HG02759 (cell line): ENCODE results near the gene IRS2.

ENCODE experiments used
- ATAC-seq: cut with Tn5 transposase; IDR thresholded peaks from one replicate; pipeline ENCODE4 v1.9.1; 2021; ENCODE audit warnings: mild to moderate bottlenecking, moderate library complexity; ENCODE audit not compliant: unreplicated experiment

IRS2 gene

GRCh38 chr13:109781384-109782065 is 4.9 kb downstream of the IRS2 start:
- ATAC-seq = no peak

- no peak for ATAC-seq
These were observed 5.5 kb downstream of the IRS2 start for GRCh38 chr13:109780845-109781383.

DNA sequence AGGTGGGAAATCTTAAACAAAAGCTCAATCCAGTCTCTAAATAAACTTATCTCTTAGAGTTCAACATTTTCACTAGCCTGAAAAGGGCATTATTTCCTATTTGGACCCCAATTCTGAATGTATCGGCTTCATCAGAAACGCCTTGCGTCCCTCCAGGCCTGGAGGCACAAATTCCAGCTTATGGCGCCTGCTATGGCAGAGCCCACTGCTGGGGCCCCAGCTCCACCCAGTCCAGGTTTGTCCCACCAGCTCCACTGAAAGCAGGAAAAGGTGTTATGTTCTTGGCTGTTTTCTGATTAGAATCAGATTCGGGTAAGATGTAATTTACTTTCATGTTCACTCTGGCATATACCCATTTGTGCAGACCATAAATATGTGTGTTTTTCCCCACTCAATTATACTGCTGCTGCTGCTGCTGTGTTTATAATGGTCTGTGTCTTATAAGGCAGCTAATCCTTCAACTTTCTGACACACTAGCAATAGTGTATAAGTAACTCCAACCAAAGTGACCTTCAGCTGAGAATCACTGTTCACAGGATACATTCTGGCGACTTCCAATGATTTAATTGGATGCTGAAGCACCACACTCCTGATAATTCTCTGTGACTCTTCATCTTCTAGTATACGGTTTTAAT is 6.4 kb downstream of the IRS2 start:
- ATAC-seq = no peak

DNA sequence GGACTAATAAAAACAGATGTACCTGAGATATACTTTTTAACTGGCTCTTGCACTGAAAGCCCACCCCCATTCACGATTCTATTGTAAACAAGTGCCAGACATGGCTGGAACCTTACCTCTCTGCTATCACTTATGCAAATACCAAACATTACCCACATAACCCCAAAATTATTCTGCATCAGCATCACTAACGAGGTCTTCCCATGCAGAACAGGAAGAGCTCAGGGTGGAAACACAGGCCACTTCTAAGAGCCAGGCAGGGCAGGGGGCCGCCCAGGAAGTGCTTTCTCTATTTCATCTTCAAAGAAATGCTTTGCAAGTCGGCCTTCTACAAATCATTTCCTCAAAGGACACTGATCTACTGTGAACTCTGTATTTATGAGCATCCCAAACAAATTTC is 7.3 kb downstream of the IRS2 start:
- no peak for ATAC-seq

GRCh38 chr13:109778102-109778542 is 8.3 kb downstream of the IRS2 start:
- ATAC-seq = no peak

- no peak for ATAC-seq
These were observed 9.8 kb downstream of the IRS2 start for GRCh38 chr13:109776575-109776974.

- no peak for ATAC-seq
These were observed 12.6 kb downstream of the IRS2 start for GRCh38 chr13:109773786-109774185.

DNA sequence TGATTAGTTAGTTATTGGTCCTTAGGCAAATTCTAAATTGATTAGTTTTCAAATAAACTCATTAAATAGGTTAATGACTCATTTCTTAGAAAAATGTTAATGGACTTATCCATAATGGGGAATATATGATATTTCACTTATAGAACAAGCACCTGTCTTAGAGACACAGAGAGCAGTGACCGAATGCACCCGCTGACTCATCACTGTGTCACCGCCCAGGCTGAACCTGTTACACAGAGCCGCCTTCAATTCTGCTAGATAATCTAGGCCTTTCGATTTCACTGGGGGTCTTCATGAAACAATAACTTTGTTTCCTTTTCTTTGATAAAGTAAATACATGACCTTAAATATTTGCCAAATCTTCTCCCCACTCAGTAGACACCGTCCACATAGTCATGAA is 13.1 kb downstream of the IRS2 start:
- no peak for ATAC-seq

- no peak for ATAC-seq
These were observed 14.5 kb downstream of the IRS2 start for GRCh38 chr13:109771926-109772325.

GRCh38 chr13:109770436-109770835 is 15.9 kb downstream of the IRS2 start:
- no peak for ATAC-seq

GRCh38 chr13:109769921-109770320 is 16.5 kb downstream of the IRS2 start:
- ATAC-seq = no peak

- no peak for ATAC-seq
These were observed 17.1 kb downstream of the IRS2 start for GRCh38 chr13:109769275-109769674.

- ATAC-seq = no peak
These were observed 17.8 kb downstream of the IRS2 start for GRCh38 chr13:109768616-109769015.

- no peak for ATAC-seq
These were observed 18.2 kb downstream of the IRS2 start for GRCh38 chr13:109768176-109768575.

- no peak for ATAC-seq
These were observed 19.4 kb downstream of the IRS2 start for GRCh38 chr13:109767023-109767422.

DNA sequence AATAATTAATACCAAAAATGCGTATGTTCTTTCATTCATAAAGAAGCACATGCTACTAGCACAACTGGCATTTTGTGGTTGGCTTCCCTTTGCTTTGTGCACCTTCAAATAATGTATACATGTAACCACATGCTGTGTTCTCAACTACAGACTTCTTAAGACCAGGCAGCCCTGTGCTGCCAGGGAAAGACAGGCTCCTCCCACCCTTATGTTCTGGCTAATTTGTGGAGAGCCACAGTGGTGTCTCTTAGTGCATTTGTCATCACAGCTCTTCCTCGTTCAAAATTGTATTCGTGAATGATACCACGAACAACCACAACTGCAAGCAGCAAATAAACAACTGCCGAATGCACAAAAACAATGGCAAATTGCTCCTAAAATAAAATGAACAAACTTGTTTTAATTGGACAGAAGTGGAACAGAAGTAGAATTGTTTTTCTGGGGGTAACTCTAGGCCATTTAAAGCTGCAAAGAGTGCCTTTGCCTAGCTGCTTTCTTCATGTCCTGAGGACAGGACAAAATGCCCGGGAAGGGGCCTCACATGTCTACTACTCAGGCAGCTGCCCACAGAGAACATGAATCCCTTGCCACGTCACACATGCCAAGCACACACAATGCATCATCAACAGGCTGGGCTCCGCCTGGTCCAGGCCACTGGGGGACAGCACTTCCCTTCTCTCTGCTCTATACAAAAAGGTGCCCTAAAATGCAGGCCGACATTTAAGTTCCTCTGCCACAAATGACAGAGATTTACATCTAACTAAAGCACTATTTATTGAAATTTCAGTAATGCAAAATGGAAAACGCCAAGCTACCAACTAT is 21.7 kb downstream of the IRS2 start:
- ATAC-seq = no peak

- no peak for ATAC-seq
These were observed 22.3 kb downstream of the IRS2 start for GRCh38 chr13:109764045-109764444.

DNA sequence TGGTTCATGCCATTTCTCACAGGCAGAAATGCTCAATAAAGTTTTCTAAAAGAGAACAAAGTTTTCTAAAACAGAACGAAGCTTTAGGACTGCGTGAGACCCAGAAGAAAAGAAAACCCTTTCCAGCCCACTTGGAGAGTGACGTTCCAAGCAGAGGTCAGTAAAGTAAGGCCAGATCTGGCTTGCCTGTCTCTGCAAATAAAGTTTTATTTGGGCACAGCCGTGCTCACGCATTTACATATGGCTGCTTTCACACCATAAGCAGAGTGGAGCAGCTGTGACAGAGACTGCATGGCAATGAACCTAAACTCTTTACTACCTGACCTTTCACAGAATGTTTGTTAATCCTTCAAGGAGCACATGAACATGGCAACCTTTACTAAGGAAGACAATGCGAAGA is 23.6 kb downstream of the IRS2 start:
- ATAC-seq = no peak

- ATAC-seq = no peak
These were observed 24.7 kb downstream of the IRS2 start for GRCh38 chr13:109761695-109762094.

DNA sequence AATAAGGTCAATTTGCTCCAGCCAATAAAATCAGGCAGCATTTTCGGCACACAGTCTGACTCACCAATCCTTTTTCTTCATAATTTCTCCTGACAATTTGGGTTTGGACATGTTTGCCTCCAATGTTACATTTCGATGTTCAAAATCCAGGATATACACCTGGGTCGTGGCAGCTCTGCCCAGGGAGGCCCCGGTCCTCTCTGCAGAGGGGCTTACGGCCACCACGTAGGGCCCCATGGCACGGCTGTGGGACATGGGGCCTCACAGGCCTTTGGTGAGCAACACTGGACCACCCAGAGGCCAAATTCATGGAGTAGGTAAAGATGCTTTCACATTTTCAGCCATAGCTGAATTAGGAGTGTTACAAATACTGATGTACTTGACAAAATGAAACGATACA is 25.4 kb downstream of the IRS2 start:
- no peak for ATAC-seq

DNA sequence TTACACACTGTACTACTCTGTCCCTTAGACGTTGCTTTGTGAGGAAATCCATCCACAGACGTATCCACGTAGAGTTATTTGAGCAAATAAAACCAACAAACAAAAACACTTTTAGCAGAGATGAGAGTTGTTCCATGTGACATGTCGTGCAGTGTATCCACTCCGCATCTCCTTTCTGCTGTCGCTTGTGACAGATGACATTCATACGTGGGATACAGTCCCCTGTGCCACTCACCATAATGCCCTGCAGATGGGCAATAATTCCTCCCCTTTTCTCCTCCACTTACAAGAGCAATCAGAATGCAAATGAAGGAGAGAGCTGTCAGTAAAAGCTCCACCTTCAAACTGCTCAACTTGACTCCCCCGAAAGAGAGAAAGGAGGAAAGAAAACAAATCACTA is 26.0 kb downstream of the IRS2 start:
- no peak for ATAC-seq

DNA sequence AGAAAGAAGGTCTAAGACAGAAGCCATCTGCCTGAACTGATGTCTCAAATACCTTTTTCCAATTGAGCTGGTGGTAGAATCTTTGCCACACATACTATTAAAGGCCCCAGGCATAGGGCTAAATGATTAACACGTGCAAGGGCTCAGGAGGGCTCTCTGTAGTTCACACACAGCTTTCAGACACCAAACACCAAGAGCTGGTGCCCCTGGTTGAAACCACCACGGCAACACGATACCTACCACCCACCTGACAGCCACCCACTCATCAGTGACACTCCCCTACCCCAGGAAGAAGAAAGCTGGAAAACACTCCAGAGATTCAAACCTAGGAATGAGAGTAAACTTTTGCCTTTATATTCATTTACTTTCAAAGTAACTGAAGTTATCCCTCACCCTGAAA is 26.8 kb downstream of the IRS2 start:
- no peak for ATAC-seq
